Bronchial epithelial cell (primary cell): Measurements from ENCODE around the gene CLDN6. TPM values are rescaled to one million over a fixed set of nuclear protein-coding genes. Genes with fewer than 3 reads are reported as not detected.
A peak's percentile ranks its signal among the peaks of the same experiment; 100 is the strongest.
"Not testable (repeated sequence)": the region's sequence is repeated elsewhere in the genome, so short reads cannot be mapped to it uniquely, and the experiment has no call there.

ENCODE experiments used
- DNase-seq: peaks from one replicate; pipeline ENCODE4 v3.0.0-alpha.2; 2010; ENCODE audit warnings: low read depth
- FAIRE-seq: peaks from 2 replicates; lab custom pipeline; 2011; peaks lifted over from hg19 to GRCh38; lab: Jason Lieb, UNC
- H3K27me3 ChIP-seq: 2 replicates; pipeline ENCODE4 v1.5.1; 2011; ENCODE audit warnings: low read length; ENCODE audit not compliant: control insufficient read depth, insufficient read depth
- H3K36me3 ChIP-seq: 2 replicates; pipeline ENCODE4 v1.5.1; 2011; ENCODE audit warnings: low read length; ENCODE audit not compliant: control insufficient read depth, insufficient read depth
- H3K4me3 ChIP-seq: 2 replicates; pipeline ENCODE4 v1.5.1; 2011; ENCODE audit warnings: mild to moderate bottlenecking, low read depth, low read length, control low read depth
- total RNA-seq: library from RNA; depleted of rRNA; stranded (reverse); fragments of >200 nt; gene quantifications from 2 replicates; pipeline ENCODE4 v1.2.1, GENCODE V29; 2014
- TF ChIP-seq, protein P1 (sequence below): IDR thresholded peaks from 2 replicates; pipeline ENCODE4 v1.5.1; 2011; ENCODE audit warnings: mild to moderate bottlenecking, moderate library complexity, low read length, control low read depth, inconsistent platforms; ENCODE audit not compliant: insufficient read depth, severe bottlenecking

Gene CLDN6
- total RNA-seq, 1 donor from 2014 or later = not detected

DNA sequence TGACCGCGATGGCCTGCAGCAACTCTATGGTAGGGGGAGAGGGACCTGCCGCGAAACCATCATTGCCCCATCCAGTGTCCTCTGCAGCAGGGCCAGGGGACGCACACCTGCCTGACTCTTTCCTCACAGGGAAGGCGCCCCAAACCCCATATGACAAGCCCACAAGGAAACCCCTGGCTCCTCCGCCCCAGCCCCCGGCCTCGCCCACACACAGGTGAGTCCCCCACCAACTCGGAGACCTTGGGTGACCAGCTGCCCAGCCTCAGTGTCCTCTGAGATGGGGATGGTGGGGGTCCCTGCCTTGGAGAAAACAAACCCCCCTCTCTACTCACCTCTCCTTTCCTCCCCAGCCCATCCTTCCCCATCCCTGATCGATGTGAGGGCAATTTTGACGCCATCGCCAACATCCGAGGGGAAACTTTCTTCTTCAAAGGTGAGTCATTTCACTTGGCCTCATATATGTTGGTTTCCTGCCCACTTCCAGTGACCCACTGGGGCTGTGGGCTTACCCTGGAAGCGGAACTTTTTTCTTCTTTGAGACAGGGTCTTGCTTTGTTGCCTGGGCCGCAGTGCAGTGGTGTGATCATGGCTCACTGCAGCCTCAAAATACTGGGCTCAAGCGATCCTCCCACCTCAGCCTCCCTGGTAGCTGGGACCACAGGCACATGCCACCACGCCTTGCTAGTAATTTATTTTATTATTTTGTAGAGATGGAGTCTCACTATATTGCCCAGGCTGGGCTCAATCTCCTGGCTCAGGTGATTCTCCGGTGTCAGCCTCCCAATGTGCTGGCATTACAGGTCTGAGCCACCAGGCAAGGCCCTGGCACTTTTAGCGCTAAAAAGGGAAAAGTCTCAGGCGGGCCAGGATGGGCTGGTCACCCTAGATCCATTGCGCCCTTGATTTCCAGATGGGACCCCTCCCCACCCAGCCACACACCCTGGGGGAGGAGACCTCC is 39.5 kb upstream of the CLDN6 start:
- peak overlapping the region; percentile 93 for H3K4me3 ChIP-seq
- FAIRE-seq = no peak
- TF ChIP-seq, protein P1, sequence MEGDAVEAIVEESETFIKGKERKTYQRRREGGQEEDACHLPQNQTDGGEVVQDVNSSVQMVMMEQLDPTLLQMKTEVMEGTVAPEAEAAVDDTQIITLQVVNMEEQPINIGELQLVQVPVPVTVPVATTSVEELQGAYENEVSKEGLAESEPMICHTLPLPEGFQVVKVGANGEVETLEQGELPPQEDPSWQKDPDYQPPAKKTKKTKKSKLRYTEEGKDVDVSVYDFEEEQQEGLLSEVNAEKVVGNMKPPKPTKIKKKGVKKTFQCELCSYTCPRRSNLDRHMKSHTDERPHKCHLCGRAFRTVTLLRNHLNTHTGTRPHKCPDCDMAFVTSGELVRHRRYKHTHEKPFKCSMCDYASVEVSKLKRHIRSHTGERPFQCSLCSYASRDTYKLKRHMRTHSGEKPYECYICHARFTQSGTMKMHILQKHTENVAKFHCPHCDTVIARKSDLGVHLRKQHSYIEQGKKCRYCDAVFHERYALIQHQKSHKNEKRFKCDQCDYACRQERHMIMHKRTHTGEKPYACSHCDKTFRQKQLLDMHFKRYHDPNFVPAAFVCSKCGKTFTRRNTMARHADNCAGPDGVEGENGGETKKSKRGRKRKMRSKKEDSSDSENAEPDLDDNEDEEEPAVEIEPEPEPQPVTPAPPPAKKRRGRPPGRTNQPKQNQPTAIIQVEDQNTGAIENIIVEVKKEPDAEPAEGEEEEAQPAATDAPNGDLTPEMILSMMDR = no peak
- no peaks in the 10 kb centered on the region for H3K36me3 ChIP-seq
- no peak for DNase-seq
- no peaks in the 10 kb centered on the region for H3K27me3 ChIP-seq

DNA sequence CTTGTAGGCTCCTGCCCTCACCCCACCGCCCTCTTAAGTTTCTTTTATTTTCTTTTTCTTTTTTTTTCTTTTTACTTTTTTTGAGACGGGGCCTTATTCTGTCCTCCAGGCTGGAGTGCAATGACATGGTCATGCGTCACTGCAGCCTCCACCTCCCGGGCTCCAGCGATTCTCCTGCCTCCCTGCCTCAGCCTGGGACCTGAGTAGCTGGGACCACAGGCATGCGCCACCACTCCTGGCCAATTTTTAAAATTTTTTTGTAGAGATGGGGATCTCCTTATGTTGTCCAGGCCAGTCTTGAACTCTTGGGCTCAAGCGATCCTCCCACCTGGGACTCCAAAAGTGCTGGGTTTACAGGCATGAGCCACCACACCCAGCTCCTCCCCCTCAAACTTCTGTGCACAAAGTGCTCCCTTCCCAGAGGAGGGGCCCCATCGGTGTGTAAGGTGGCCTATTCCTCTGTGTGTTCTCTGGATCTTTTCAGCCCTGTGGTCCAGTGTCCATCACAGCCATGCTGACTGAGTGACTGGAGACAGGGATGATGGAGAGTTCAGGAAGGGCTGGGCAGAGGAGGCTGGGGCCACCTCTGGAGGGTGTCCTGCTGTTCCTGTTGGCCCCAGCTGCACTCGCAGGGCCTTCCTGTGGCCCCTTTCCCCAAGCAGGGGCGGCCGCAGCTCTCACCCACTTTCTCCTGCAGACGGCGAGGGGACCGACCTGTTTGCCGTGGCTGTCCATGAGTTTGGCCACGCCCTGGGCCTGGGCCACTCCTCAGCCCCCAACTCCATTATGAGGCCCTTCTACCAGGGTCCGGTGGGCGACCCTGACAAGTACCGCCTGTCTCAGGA is 38.6 kb upstream of the CLDN6 start:
- H3K4me3 ChIP-seq = no peak overlapping the region
- TF ChIP-seq, protein P1 = no peak
- FAIRE-seq (no peak), DNase-seq (no peak)
- no peaks in the 10 kb centered on the region for H3K36me3 ChIP-seq
- no peaks in the 10 kb centered on the region for H3K27me3 ChIP-seq

DNA sequence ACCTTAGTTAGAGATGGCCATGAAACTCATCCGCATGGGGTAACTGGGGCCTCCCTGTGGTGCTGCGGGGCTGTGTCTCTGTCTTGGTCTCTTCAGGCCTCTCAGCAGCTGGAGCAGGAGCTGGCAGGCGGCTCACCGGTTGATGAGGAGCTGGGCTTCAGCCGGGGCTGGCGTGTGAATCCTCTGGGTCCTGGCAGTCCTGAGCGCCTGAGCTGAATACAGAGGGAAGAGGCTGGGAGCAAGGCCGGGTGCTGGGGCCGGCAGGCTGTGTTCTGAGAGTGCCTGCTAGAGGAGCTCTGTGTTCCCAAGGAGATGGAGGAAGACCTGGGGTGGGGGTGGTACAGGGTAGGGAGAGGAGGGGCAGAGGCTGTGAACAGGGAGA is 37.7 kb upstream of the CLDN6 start:
- H3K27me3 ChIP-seq, DNase-seq, H3K36me3 ChIP-seq, H3K4me3 ChIP-seq, FAIRE-seq: not testable (repeated sequence)

DNA sequence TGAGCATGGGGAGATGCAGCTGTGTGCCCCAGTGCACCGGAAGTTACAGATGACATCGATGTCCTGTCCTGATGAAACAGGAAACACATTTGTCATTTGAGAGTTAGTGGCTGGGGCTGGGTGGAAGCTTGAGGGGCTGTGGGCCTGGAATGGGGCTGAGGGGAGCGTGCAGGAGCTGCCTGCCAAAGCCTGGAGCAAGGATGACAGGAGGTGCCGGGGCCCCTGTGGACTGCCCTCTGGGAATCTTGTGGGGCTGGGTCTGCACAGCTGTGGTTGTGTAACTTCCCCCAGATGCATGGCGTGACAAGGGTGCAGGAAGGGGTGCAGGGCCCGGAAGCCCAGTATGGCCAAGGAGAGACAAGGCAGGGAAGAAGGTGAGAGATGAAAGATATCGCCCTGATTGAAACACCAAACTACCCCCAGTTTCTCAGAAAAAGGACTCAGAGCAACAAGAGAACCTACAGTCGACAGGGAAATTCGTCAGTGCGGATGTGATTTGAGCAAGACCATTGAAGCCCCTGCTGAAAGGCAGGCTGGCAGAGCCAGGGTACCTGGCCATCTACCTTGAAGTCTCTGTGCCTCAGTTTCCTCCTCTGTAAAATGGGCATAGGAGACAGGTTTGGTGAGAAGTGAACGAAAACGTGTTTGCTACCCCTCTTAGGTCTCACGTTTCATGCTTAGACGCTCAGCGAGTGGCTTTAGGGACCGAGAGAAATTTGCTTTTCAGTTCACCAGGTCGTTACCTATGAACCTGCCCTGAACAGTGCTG is 37.2 kb upstream of the CLDN6 start:
- TF ChIP-seq, protein P1 = no peak
- H3K4me3 ChIP-seq = no peak overlapping the region
- no peak for DNase-seq
- H3K36me3 ChIP-seq = no peaks in the 10 kb centered on the region
- no peak for FAIRE-seq
- no peaks in the 10 kb centered on the region for H3K27me3 ChIP-seq

DNA sequence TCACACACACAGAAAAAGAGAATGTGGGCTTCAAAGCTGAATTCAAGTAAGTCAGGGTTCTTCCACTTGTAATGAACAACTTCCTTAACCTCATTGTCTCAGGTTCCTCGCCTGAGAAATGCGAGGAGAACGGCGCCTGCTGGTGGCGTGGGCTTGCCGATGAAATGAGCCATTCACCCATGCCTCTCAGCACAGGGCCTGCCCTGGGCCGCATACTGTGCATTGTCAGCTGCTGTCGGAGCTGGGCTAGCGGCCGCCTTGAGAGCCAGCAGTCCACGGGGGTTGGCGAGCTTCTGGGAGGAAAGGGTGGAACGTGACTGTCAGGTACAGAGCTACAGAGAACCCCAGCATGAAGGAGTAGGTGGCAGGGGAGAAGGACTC is 35.3 kb upstream of the CLDN6 start:
- FAIRE-seq = peak; percentile 86
- H3K4me3 ChIP-seq, H3K27me3 ChIP-seq, DNase-seq, H3K36me3 ChIP-seq: not testable (repeated sequence)

DNA sequence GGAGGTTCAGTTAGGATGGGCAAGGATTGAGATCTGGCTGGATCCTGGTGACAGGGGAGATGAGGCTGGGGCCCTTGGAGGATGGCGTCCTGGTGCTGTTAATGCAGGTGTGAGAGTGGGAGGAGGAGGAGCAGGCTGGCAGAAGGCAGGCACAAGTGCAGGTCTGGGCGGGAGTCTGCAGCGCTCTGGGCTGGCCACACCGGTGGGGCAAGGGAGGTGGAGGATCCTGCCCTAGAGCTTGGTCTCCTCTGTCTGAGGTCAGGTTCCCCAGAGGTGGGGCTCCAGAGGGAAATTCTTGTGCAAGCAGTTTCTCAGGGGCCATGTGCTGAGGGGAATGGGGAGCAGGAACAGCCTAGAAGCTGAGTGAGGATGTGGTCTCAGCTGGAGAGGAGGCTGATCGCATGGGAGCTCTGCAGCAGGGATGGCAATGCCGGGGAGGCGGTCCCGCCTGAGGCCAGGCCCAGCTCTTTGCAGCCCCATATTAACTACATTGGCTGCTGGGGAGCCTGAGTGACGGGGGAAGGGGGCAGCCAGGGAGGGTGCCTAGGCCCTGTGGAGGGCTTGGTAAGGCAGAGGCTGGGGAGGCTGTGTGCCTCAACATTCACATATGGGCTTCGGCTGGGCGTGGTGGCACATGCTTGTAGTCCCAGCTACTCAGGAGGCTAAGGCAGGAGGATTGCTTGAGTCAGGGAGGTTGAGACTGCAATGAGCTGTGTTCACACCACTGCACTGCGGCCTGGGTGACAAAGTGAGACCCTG is 34.8 kb upstream of the CLDN6 start:
- DNase-seq, H3K27me3 ChIP-seq, H3K4me3 ChIP-seq, H3K36me3 ChIP-seq: not testable (repeated sequence)
- FAIRE-seq = peak; percentile 66
